HL-60 (cell line): Measurements from ENCODE around the gene KLF2.
"Not testable (repeated sequence)": the region's sequence is repeated elsewhere in the genome, so short reads cannot be mapped to it uniquely, and the experiment has no call there.

Source experiments
- DNase-seq, 2 experiments: peaks; one replicate each; pipeline ENCODE4 v3.0.0-alpha.2; 2010 to 2020; ENCODE audit warnings: low read depth in 1 of 2, low spot score in 1 of 2
- H3K27ac ChIP-seq: fragments of 250-450 bp; sonication (Bioruptor Pico); replicated peaks from 2 replicates; pipeline ENCODE4 v1.5.1; 2020; ENCODE audit warnings: mild to moderate bottlenecking, moderate library complexity
- H3K27me3 ChIP-seq: fragments of 250-450 bp; sonication (Bioruptor Pico); 2 replicates; pipeline ENCODE4 v1.5.1; 2021; ENCODE audit warnings: mild to moderate bottlenecking, moderate library complexity; ENCODE audit not compliant: insufficient read depth, poor library complexity, severe bottlenecking
- H3K4me3 ChIP-seq: replicated peaks from 2 replicates; pipeline ENCODE4 v1.5.1; 2011; ENCODE audit warnings: mild to moderate bottlenecking, control low read depth, low read length; ENCODE audit not compliant: insufficient read depth
- GABPA ChIP-seq: IDR thresholded peaks from 2 replicates; pipeline ENCODE4 v1.6.1; 2012; ENCODE audit warnings: low read depth
- POLR2AphosphoS5 ChIP-seq: IDR thresholded peaks from 2 replicates; pipeline ENCODE4 v1.6.1; 2012; ENCODE audit warnings: low read depth
- SPI1 ChIP-seq: IDR thresholded peaks from 2 replicates; pipeline ENCODE4 v1.6.1; 2012; ENCODE audit warnings: low read depth, mild to moderate bottlenecking, borderline replicate concordance
- TF ChIP-seq, protein P1 (sequence below): IDR thresholded peaks from one replicate; pipeline ENCODE4 v1.5.1; 2011; ENCODE audit warnings: low read length, control low read depth, inconsistent platforms; ENCODE audit not compliant: insufficient read depth
- TF ChIP-seq, protein P2 (sequence below): IDR thresholded peaks from 2 replicates; pipeline ENCODE4 v1.6.1; 2012; ENCODE audit warnings: low read depth; ENCODE audit not compliant: insufficient replicate concordance

The KLF2 gene

DNA sequence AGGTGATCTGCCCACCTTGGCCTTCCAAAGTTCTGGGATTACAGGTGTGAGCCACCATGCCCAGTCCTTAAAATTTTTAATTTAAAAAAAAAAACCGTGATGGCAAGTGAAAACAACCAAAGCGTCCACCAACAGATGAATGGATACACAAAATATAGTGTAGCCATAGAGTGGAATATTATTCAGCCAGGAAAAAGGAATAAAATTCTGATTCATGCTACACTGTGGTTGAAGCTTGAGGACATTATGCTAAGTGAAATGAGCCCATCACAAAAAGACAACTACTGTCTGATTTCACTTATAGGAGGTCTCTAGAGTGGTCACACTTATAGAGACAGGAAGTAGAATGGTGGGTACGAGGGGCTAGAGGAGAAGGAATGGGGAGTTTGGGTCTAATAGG lies 26.3 kb upstream of the KLF2 start:
- no peak for TF ChIP-seq SPI1
- TF ChIP-seq, protein P1, sequence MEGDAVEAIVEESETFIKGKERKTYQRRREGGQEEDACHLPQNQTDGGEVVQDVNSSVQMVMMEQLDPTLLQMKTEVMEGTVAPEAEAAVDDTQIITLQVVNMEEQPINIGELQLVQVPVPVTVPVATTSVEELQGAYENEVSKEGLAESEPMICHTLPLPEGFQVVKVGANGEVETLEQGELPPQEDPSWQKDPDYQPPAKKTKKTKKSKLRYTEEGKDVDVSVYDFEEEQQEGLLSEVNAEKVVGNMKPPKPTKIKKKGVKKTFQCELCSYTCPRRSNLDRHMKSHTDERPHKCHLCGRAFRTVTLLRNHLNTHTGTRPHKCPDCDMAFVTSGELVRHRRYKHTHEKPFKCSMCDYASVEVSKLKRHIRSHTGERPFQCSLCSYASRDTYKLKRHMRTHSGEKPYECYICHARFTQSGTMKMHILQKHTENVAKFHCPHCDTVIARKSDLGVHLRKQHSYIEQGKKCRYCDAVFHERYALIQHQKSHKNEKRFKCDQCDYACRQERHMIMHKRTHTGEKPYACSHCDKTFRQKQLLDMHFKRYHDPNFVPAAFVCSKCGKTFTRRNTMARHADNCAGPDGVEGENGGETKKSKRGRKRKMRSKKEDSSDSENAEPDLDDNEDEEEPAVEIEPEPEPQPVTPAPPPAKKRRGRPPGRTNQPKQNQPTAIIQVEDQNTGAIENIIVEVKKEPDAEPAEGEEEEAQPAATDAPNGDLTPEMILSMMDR = no peak
- TF ChIP-seq, protein P2, sequence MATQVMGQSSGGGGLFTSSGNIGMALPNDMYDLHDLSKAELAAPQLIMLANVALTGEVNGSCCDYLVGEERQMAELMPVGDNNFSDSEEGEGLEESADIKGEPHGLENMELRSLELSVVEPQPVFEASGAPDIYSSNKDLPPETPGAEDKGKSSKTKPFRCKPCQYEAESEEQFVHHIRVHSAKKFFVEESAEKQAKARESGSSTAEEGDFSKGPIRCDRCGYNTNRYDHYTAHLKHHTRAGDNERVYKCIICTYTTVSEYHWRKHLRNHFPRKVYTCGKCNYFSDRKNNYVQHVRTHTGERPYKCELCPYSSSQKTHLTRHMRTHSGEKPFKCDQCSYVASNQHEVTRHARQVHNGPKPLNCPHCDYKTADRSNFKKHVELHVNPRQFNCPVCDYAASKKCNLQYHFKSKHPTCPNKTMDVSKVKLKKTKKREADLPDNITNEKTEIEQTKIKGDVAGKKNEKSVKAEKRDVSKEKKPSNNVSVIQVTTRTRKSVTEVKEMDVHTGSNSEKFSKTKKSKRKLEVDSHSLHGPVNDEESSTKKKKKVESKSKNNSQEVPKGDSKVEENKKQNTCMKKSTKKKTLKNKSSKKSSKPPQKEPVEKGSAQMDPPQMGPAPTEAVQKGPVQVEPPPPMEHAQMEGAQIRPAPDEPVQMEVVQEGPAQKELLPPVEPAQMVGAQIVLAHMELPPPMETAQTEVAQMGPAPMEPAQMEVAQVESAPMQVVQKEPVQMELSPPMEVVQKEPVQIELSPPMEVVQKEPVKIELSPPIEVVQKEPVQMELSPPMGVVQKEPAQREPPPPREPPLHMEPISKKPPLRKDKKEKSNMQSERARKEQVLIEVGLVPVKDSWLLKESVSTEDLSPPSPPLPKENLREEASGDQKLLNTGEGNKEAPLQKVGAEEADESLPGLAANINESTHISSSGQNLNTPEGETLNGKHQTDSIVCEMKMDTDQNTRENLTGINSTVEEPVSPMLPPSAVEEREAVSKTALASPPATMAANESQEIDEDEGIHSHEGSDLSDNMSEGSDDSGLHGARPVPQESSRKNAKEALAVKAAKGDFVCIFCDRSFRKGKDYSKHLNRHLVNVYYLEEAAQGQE = no peak
- no peak for TF ChIP-seq POLR2AphosphoS5
- TF ChIP-seq GABPA = no peak
- Histone ChIP-seq H3K27me3 (no peaks in the 10 kb centered on the region), H3K27ac (no peak overlapping the region), H3K4me3 (no peak overlapping the region)
- no peak for DNase-seq

GRCh38 chr19:16301999-16302694 lies 22.5 kb upstream of the KLF2 start:
- no peak for DNase-seq
- TF ChIP-seq, protein P1 = no peak
- TF ChIP-seq, protein P2 = no peak
- TF ChIP-seq POLR2AphosphoS5 (no peak), GABPA (no peak), SPI1 (no peak)
- Histone ChIP-seq H3K27me3 (no peaks in the 10 kb centered on the region), H3K4me3 (no peak overlapping the region), H3K27ac (no peak overlapping the region)

- H3K4me3 ChIP-seq = no peak overlapping the region
- DNase-seq = no peak
- no peak for TF ChIP-seq POLR2AphosphoS5
- no peak for TF ChIP-seq GABPA
- TF ChIP-seq SPI1 = no peak
- TF ChIP-seq, protein P2 = no peak
- TF ChIP-seq, protein P1 = no peak
- no peak overlapping the region for H3K27ac ChIP-seq
- H3K27me3 ChIP-seq = no peaks in the 10 kb centered on the region
Measured at GRCh38 chr19:16303755-16304154, 20.9 kb upstream of the KLF2 start.

DNA sequence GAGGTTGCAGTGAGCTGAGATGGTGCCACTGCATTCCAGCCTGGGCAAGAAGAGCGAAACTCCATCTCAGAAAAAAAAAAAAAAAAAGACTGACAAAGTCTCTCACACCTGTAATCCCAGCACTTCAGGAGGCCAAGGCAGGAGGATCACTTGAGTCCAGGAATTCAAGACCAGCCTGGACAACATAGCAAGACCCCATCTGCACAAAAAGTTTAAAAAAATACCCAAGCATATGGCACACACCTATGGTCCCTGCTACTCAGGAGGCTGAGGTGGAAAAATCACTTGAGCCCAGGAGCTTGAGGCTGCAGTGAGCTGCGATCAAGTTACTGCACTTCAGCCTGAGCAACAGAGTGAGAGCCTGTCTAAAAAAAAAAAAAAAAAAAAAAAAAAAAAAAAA lies 20.1 kb upstream of the KLF2 start:
- H3K4me3 ChIP-seq, DNase-seq, H3K27me3 ChIP-seq, H3K27ac ChIP-seq: not testable (repeated sequence)

- H3K27me3 ChIP-seq, H3K4me3 ChIP-seq, DNase-seq, H3K27ac ChIP-seq: not testable (repeated sequence)
Measured at GRCh38 chr19:16305060-16305459, 19.6 kb upstream of the KLF2 start.
